Measurements from ENCODE around the gene INPP5J.

Gene INPP5J

DNA sequence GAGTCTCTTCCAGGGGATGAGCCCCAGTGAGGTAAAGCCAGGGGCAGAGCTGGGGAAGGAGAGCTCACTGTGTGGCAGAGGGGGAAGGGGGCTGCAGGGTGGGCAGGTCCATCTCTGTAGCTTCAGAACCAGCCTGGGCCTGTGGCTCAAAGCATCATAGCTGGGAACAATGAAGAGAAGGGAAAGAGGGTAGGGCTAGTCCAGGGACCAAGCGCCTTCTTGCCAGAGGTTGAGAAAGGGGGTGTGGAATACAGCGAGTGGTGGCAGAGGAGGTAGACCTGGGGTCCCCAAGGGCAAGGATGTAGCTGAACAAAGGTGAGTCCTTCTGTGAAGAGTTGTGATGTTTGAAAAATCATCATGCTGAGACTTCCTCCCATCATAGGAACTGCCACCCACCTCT, 18.8 kb downstream of the INPP5J start:
- H3K4me3 ChIP-seq (replicated peaks; ENCODE audit: low read depth, low read length), result no peak overlapping the region
- no peaks in the 10 kb centered on the region for H3K36me3 ChIP-seq (ENCODE audit: control insufficient read depth, insufficient read depth, low read length)
- no peak for DNase-seq (ENCODE audit: extremely low read depth, insufficient read length)
- H3K27me3 ChIP-seq (replicated peaks; ENCODE audit: control insufficient read depth, insufficient read depth, low read length), result no peaks in the 10 kb centered on the region
- TF ChIP-seq, protein P1, sequence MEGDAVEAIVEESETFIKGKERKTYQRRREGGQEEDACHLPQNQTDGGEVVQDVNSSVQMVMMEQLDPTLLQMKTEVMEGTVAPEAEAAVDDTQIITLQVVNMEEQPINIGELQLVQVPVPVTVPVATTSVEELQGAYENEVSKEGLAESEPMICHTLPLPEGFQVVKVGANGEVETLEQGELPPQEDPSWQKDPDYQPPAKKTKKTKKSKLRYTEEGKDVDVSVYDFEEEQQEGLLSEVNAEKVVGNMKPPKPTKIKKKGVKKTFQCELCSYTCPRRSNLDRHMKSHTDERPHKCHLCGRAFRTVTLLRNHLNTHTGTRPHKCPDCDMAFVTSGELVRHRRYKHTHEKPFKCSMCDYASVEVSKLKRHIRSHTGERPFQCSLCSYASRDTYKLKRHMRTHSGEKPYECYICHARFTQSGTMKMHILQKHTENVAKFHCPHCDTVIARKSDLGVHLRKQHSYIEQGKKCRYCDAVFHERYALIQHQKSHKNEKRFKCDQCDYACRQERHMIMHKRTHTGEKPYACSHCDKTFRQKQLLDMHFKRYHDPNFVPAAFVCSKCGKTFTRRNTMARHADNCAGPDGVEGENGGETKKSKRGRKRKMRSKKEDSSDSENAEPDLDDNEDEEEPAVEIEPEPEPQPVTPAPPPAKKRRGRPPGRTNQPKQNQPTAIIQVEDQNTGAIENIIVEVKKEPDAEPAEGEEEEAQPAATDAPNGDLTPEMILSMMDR (IDR thresholded peaks at IDR 0.05; ENCODE audit: insufficient read depth, low read length, poor library complexity, severe bottlenecking), result no peak

DNA sequence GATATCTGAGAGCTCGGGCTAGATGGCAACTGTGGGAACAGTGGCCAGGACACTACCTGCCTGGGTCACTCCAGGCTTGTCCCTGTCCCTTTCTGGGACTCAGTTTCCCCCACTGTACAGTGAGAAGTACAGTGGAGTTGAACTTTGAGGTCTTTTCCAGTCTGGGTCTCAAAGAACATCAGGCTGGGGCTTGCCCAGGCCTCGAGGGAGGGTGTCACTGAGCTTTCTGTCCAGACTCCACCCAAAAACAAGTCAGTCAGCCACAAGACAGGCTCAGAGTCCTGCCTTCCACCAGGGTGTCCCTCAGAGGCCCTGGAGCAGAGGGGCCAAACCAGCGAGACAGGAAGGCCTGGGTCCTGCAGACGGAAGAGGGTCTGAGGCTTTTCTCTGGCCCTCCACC, 19.5 kb downstream of the INPP5J start:
- TF ChIP-seq, protein P1 (IDR thresholded peaks at IDR 0.05; ENCODE audit: insufficient read depth, low read length, poor library complexity, severe bottlenecking), result no peak
- H3K36me3 ChIP-seq (ENCODE audit: control insufficient read depth, insufficient read depth, low read length), result no peaks in the 10 kb centered on the region
- DNase-seq (ENCODE audit: extremely low read depth, insufficient read length), result no peak

DNA sequence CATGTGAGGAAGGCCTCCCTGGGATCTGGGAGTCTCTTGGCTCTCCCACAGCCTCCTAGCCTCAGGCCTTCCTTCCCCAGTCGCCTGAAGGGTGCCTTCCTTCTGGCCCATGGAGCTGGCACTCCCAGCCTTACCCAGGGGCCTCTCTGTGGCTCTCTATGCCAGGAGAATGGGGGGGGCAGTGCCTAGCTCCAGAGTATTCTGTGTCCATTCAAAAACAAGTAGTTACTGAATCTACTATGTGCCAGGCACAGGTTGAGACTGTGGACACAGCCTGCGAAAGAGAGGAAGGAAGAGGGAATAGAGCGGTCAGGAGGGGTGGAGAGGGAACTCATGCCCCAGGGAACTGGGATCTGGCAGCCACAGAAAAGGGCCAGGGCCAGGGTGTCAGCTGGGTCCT, 20.3 kb downstream of the INPP5J start:
- DNase-seq (ENCODE audit: extremely low read depth, insufficient read length), result no peak
- Histone ChIP-seq H3K4me3 (replicated peaks; ENCODE audit: low read depth, low read length) (no peak overlapping the region), H3K36me3 (ENCODE audit: control insufficient read depth, insufficient read depth, low read length) (no peaks in the 10 kb centered on the region), H3K27me3 (replicated peaks; ENCODE audit: control insufficient read depth, insufficient read depth, low read length) (no peaks in the 10 kb centered on the region)
- TF ChIP-seq, protein P1 (IDR thresholded peaks at IDR 0.05; ENCODE audit: insufficient read depth, low read length, poor library complexity, severe bottlenecking), result no peak

More for the DNA sequence above, 19.5 kb downstream of the INPP5J start:
- Histone ChIP-seq H3K4me3 (replicated peaks; ENCODE audit: low read depth, low read length) (no peak overlapping the region), H3K27me3 (replicated peaks; ENCODE audit: control insufficient read depth, insufficient read depth, low read length) (no peaks in the 10 kb centered on the region)

DNA sequence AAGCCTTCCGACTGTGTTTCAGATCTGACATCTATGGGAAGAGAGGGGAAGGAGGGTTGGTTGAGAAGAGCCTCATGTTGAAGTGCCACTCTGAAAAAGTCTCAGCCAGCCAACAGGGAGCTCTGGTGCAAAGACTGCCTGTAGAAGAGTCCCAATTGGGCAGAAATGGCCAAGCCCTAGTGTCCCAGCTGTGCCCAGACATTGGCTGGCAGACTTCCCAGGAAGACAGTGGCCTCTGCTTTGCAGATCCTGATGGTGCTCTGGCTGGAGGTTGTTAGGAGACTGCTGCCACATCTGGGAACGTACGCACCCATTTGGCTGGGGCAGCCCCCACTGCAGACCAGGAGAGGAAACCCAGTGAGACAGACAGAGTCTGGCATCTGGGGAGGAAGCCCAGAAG, 20.8 kb downstream of the INPP5J start:
- TF ChIP-seq, protein P1 (IDR thresholded peaks at IDR 0.05; ENCODE audit: insufficient read depth, low read length, poor library complexity, severe bottlenecking), result no peak
- H3K36me3 ChIP-seq (ENCODE audit: control insufficient read depth, insufficient read depth, low read length), result no peaks in the 10 kb centered on the region
- no peaks in the 10 kb centered on the region for H3K27me3 ChIP-seq (replicated peaks; ENCODE audit: control insufficient read depth, insufficient read depth, low read length)
- no peak for DNase-seq (ENCODE audit: extremely low read depth, insufficient read length)
- no peak overlapping the region for H3K4me3 ChIP-seq (replicated peaks; ENCODE audit: low read depth, low read length)

DNA sequence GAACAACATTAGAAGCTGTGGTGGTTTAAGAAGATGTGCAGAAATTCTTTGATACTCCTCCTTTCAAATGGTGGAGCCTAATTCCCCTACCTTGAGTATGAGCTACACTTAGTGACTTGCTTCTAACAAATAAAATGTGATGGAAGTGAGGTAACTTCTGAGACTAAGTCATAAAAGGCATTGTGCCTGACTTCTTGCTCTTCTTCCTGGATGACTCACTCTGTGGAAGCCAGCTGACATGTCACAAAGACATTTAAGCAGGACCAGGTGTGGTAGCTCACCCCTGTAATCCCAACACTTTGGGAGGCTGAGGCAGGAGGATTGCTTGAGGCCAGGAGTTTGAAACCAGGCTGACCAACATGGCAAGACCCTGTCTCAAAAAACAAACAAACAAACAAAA, 21.5 kb downstream of the INPP5J start:
- TF ChIP-seq, protein P1 (IDR thresholded peaks at IDR 0.05; ENCODE audit: insufficient read depth, low read length, poor library complexity, severe bottlenecking), result no peak
- no peaks in the 10 kb centered on the region for H3K36me3 ChIP-seq (ENCODE audit: control insufficient read depth, insufficient read depth, low read length)
- no peak overlapping the region for H3K4me3 ChIP-seq (replicated peaks; ENCODE audit: low read depth, low read length)
- no peaks in the 10 kb centered on the region for H3K27me3 ChIP-seq (replicated peaks; ENCODE audit: control insufficient read depth, insufficient read depth, low read length)
- no peak for DNase-seq (ENCODE audit: extremely low read depth, insufficient read length)

DNA sequence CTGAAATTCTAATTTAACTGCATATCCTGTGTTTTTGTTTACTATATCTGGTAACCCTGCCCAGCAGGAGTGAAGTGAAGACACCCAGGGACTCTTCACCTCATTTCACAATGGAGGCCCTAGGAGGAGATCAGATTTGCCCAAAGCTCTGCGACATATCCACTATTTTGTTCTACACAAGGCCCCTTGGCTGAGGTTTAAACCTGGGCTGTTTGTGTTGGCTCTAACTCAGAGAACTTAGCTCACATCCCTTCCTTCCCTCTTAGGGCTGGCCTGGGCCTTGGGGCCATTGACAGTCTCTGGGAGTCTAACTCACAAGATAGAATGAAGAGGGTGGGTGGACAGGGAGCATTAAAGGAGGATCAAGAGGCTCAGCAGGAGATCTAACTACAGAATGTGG, 25.7 kb downstream of the INPP5J start:
- Histone ChIP-seq H3K36me3 (ENCODE audit: control insufficient read depth, insufficient read depth, low read length) (no peaks in the 10 kb centered on the region), H3K27me3 (replicated peaks; ENCODE audit: control insufficient read depth, insufficient read depth, low read length) (no peaks in the 10 kb centered on the region), H3K4me3 (replicated peaks; ENCODE audit: low read depth, low read length) (no peak overlapping the region)
- DNase-seq (ENCODE audit: extremely low read depth, insufficient read length), result no peak
- TF ChIP-seq, protein P1 (IDR thresholded peaks at IDR 0.05; ENCODE audit: insufficient read depth, low read length, poor library complexity, severe bottlenecking), result no peak
